Mesothelial cell of epicardium (in vitro differentiated cells): Measurements from ENCODE around the gene ZNF831. TPM values are rescaled to one million over a fixed set of nuclear protein-coding genes. Genes with fewer than 3 reads are reported as not detected.

Source experiments
- DNase-seq, 2 experiments: peaks; one replicate each; pipeline ENCODE4 v3.0.0; 2021; ENCODE audit warnings: low spot score in 2 of 2; ENCODE audit not compliant: unreplicated experiment in 2 of 2
- H3K27ac Mint-ChIP-seq: 2 replicates; pipeline ENCODE4 v1.8.0; 2021; ENCODE audit warnings: mixed read lengths
- H3K27me3 Mint-ChIP-seq: 2 replicates; pipeline ENCODE4 v1.8.0; 2021; ENCODE audit warnings: low read depth, mixed read lengths
- H3K36me3 Mint-ChIP-seq: 2 replicates; pipeline ENCODE4 v1.8.0; 2021; ENCODE audit warnings: mixed read lengths
- H3K4me1 Mint-ChIP-seq: 2 replicates; pipeline ENCODE4 v1.8.0; 2021; ENCODE audit warnings: mixed read lengths
- H3K4me3 Mint-ChIP-seq: 2 replicates; pipeline ENCODE4 v1.8.0; 2021; ENCODE audit warnings: mild to moderate bottlenecking, moderate library complexity, mixed read lengths
- H3K9me3 Mint-ChIP-seq: 2 replicates; pipeline ENCODE4 v1.8.0; 2021; ENCODE audit warnings: mixed read lengths
- CTCF ChIP-seq: fragments of 200-600 bp; sonication (generic); IDR thresholded peaks from one replicate; pipeline ENCODE4 v1.5.0; 2021; ENCODE audit warnings: antibody characterized with exemption; ENCODE audit not compliant: unreplicated experiment
- total RNA-seq: library from RNA; stranded (reverse); gene quantifications from 3 replicates; pipeline ENCODE4 v1.2.1, GENCODE V29; 2021

Gene ZNF831
- total RNA-seq, 1 donor from 2014 or later, result 0.02 TPM

GRCh38 chr20:59158673-59159072 is 4.9 kb upstream of the ZNF831 start:
- TF ChIP-seq CTCF, result no peak
- Mint-ChIP-seq H3K9me3 (peaks cover 11% of the 10 kb centered on the region), H3K27me3 (peaks cover 70% of the 10 kb centered on the region), H3K36me3 (no peaks in the 10 kb centered on the region), H3K4me1 (peaks cover 3% of the 10 kb centered on the region), H3K27ac (no peak overlapping the region), H3K4me3 (no peak overlapping the region)
- DNase-seq, result no peak

GRCh38 chr20:59159091-59159490 is 4.5 kb upstream of the ZNF831 start:
- no peak for TF ChIP-seq CTCF
- no peak for DNase-seq
- Mint-ChIP-seq H3K9me3 (peaks cover 11% of the 10 kb centered on the region), H3K27me3 (peaks cover 66% of the 10 kb centered on the region), H3K27ac (no peak overlapping the region), H3K4me1 (peaks cover 3% of the 10 kb centered on the region), H3K36me3 (no peaks in the 10 kb centered on the region), H3K4me3 (no peak overlapping the region)

- Mint-ChIP-seq H3K4me3 (no peak overlapping the region), H3K4me1 (peaks cover 3% of the 10 kb centered on the region), H3K27ac (no peak overlapping the region), H3K9me3 (peaks cover 11% of the 10 kb centered on the region), H3K27me3 (peaks cover 60% of the 10 kb centered on the region), H3K36me3 (no peaks in the 10 kb centered on the region)
- TF ChIP-seq CTCF, result no peak
- no peak for DNase-seq
These were observed 3.9 kb upstream of the ZNF831 start for GRCh38 chr20:59159493-59160376.

GRCh38 chr20:59160389-59161115 is 3.1 kb upstream of the ZNF831 start:
- H3K9me3 Mint-ChIP-seq, result peaks cover 11% of the 10 kb centered on the region
- H3K27me3 Mint-ChIP-seq, result peaks cover 59% of the 10 kb centered on the region
- H3K4me3 Mint-ChIP-seq, result no peak overlapping the region
- TF ChIP-seq CTCF, result no peak
- H3K27ac Mint-ChIP-seq, result no peak overlapping the region
- H3K4me1 Mint-ChIP-seq, result peaks cover 3% of the 10 kb centered on the region
- H3K36me3 Mint-ChIP-seq, result no peaks in the 10 kb centered on the region
- DNase-seq, result no peak

- DNase-seq, result no peak
- no peak overlapping the region for H3K27ac Mint-ChIP-seq
- peaks cover 11% of the 10 kb centered on the region for H3K9me3 Mint-ChIP-seq
- H3K36me3 Mint-ChIP-seq, result no peaks in the 10 kb centered on the region
- H3K27me3 Mint-ChIP-seq, result peaks cover 62% of the 10 kb centered on the region
- H3K4me3 Mint-ChIP-seq, result no peak overlapping the region
- no peak for TF ChIP-seq CTCF
- H3K4me1 Mint-ChIP-seq, result peaks cover 3% of the 10 kb centered on the region
These were observed 1.9 kb upstream of the ZNF831 start for GRCh38 chr20:59161721-59162120.
